Occipital lobe (tissue), 2 donors: ENCODE measurements around the gene CCSER1. TPM values are rescaled to one million over a fixed set of nuclear protein-coding genes. Genes with fewer than 3 reads are reported as not detected.
"Not testable (repeated sequence)": the region's sequence is repeated elsewhere in the genome, so short reads cannot be mapped to it uniquely, and the experiment has no call there.

Experiments used
- DNase-seq: peaks from one replicate; lab custom pipeline; 2025; lab: John Stamatoyannopoulos, UW
- total RNA-seq: library from RNA; depleted of rRNA; stranded (reverse); fragments of >200 nt; gene quantifications from one replicate; pipeline ENCODE4 v1.2.3, GENCODE V29; 2014

CCSER1 gene
- total RNA-seq, 1 donor from 2014 or later = 246 TPM

DNA sequence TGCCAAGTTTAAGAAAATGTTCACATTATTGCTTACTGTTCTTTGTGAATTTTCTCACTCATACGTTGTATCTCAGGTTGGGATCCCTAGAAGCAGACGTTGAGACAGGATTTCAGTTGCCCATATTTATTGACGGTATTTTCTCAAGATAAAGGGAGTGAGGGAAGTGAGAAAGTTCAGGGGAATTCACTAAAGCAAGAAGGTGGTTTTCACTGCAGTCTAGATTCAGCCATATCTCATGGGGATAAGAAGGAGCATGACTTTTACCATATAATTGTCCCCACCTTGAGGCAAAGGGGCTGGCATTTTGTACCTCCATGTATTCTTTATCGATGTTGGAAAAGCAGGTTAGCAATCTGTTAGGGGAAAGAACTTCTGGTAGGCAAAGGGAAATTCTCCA lies 543.0 kb downstream of the CCSER1 start:
- no peak for DNase-seq

DNA sequence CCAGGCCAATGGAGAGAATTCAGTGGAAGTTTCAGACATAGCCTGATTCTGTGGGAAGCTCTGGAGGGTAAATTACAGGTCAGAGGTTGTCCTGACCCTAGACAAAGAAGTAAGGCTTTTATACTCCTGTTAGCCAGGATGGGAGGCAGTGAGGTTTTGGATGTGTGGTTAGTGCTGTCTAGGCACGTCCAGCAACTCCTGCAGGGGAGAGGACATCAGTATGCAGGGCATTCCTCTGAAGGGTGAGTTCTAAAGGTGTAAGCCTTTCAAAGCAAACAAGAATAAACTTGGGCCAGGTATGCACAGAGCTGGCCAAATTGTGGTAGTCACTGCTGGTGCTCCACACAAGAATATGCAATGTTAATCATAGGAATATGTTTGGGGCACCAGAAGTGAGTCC lies 562.5 kb downstream of the CCSER1 start:
- DNase-seq = no peak

DNA sequence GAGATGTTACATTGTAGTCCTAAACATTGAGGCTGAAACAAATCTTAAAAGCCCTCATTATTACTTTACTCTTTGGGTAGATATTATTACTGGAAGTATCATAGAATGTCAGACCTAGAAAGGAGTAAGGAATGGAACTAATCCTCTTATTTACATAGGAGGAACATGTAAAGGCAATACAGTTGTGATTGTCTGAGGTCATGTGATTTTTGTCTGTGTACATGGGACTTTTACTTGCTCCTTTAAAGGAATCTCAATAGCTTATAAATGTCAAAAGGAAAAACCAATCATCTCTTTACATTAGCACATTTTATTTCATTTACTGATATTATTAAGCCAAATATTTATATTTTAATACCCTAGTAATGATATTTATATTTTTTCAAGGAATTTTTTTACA lies 568.2 kb downstream of the CCSER1 start:
- DNase-seq = no peak

DNA sequence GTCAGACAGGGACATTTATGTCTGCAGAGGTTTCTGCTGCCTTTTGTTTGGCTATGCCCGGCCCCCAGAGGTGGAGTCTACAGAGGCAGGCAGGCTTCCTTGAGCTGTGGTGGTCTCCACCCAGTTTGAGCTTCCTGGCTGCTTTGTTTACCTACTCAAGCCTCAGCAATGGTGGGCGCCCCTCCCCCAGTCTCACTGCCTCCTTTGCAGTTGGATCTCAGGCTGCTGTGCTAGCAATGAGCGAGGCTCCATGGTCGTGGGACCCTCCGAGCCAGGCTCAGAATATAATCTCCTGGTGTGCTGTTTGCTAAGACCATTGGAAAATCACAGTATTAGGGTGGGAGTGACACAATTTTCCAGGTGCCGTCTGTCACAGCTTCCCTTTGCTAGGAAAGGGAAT lies 578.3 kb downstream of the CCSER1 start:
- not testable (repeated sequence) for DNase-seq

DNA sequence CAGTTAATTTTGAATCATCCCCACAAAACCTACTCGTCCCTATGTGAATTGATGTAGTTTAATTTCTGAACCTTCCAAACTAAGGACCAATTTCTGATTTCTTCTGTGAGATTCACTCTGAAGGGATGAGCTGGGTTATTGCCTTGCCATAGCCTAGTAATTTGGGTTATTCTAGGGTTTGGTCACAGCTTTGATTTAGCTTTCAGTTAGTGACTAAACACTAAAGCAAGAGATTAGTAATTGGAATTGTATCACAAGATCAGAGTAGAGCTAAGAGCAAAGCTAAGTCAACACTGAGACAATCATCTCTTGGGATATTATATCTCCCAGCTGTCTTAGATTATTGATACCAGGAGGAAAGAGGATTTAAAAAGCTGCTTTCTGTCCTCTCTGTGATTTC lies 588.0 kb downstream of the CCSER1 start:
- no peak for DNase-seq

DNA sequence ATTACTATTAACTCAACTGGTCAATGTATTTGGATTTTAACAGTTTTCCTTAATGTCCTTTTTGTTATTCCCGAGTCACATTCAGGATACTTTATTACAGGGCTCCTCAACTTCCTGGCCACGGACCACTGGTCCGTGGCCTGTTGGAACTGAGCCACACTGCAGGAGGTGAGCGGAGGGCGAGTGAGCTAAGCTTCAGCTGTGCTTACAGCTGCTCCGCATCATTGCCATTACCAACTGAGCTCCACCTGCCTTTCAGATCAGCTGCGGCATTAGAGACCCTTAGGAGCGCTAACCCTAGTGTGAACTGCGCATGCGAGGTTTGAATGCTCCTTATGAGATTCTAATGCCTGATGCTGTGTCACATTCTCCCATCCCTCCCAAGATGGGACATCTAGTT lies 591.7 kb downstream of the CCSER1 start:
- DNase-seq = no peak

DNA sequence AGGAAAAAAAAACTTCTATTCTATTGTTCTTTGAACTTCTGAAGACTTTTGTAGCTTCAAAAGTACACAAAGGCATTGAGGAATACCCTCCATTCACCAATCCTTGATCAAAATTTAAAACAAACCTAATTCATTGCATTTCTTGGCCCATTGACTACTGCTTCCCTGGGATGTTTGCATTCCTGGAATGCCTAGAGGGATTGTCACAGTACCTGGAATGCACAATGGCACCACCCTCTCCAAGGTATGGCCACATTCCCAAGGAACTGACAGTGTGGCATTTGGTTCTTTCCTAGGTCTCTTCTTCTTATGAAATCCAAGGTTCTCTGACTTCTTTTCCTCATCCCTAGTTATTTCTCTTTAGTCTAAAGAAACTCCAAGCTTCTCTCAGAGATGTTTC lies 600.7 kb downstream of the CCSER1 start:
- DNase-seq = no peak

DNA sequence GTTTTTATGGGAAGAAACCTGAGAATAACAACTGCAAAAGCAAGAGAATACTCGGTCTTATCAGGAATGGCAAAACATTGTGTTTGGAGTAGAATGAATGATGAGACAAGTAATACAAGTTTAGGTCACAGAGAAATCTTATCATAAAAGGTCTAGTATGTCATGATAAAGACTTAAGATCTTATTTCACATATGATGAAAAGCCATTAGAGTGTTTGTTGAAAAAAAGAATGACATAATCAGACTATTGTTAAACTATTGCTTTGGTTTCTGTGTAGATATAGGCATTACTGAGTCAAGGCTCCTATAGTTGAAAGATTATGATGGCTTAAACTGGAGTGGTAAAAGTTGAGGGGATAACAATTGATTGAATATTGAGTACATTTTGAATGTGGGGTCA lies 603.6 kb downstream of the CCSER1 start:
- no peak for DNase-seq

DNA sequence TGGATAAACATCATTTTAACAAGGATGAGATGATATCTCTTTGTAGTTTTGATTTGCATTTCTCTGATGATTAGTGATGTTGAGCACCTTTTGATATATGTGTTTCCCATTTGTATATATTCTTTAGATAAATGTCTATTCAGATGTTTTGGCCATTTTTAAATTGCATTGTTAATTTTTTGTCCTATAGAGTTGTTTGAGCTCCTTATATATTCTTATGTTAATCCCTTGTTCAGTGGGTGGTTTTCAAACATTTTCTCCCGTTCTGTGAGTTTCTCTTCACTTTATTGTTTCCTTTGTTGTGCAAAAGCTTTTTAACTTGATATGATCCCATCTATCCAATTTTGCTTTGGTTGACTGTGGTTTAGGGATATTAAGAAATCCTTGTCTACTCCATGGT lies 606.0 kb downstream of the CCSER1 start:
- no peak for DNase-seq

DNA sequence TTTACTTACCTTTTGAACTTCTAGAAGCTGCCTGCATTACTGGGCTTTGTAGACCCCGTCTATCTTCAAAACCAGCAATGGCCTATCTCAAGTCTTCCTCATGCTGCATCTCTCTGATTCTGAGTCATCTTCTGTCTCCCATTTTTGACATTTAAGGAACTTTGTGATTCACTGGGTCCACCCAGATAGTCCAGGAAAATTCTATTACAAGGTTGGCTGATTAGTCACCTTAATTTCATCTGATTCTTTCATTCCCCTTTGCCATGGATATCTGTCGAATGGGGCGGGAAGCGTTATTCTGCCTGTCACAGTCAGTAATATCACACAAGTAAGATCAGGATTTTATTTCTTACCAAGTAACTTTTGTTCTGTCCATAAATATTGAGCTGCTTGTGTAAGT lies 618.0 kb downstream of the CCSER1 start:
- DNase-seq = no peak

DNA sequence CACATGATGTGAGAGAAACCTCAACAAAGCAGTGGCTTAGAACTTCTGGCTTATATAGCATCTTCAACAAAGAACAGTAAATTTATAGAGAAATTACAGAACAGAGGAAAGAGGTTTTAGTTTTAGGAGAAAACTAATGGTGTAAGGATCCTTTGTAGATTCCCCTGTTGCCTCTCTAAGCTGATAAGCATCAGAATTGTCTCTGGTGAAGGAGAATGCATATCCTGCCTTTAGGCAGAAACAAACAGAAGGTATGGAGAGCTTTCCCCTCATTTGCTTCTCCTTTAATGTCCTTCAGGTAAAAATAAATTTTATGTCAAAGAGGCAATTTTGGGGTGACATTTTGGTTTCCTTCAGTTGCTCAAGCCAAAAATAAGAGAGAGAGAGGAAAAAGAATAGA lies 625.9 kb downstream of the CCSER1 start:
- DNase-seq = no peak

DNA sequence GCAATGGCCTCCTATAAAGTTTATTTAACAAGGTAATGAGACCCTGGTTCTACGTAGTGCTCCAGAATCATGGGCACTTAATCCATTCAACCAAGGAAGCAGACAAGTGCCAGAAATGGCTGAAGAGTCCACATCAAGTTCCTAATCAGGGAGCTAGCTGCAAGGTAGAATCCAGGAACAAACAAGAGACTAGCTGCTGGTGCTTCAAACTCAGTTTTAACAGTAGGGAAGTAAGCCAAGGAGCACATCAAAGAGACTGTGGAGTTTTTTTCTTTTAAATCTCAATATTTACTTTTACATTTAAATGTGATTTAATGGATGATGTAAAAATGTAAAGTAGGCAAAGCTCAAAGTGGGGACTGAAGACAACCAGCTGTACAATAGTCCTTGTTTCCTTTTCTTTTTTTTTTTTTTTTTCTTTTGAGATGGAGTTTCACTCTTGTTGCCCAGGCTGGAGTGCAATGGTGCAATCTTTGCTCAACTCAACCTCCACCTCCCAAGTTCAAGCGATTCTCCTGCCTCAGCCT lies 630.4 kb downstream of the CCSER1 start:
- no peak for DNase-seq

DNA sequence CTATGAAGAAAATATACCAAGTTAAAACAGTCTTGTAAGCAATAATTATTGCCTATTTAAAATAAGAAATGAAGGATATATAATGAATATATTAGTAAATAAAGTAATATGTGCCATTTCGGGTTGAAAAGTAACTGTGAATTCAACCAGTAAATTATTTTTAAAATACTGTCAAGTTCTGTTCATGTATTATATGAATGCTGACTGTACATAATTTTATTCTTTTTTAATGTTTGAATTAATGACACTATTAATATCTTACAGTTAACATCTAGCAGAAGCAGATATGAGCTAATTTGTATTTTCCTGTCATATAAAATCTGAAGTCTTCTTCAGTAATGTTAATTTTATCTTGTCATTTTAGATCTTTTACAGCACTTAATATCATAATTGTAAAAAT lies 632.9 kb downstream of the CCSER1 start:
- no peak for DNase-seq

DNA sequence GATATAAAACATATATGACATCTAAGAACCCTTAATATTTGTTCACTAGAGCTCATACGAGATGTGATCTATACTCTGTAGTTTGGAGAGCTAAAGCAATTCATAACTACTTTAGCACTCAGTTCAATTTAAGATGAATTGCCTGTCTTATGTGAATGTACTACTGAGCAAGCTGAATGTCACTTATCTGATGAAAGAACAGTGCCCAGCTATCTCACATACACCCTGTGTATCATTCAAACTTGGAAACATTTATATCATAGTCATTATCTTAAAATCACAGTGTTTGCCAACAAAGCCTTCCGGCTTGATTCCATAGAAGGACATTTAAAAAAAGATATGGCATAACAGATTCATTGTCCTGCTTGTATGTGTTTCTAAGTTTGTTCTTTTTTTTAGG lies 639.6 kb downstream of the CCSER1 start:
- DNase-seq = no peak

DNA sequence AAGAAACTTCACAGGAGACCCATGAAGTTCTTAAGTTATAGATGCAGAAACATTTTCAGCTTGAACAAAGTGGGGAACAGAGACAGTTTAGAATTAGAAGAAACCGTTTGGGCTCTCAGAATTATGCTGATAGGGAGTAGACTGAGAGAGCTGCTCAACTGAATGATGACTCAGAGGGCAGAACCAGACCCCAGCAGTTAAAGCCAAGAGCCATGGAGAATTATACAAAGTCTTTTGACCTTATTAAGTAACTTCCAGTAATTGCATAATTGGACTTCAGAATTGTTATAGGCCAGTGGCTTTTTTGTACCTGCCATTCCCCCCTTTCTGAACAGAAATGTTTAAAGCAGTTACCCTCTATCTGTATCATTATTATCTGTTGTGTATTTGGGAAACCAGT lies 642.1 kb downstream of the CCSER1 start:
- no peak for DNase-seq

DNA sequence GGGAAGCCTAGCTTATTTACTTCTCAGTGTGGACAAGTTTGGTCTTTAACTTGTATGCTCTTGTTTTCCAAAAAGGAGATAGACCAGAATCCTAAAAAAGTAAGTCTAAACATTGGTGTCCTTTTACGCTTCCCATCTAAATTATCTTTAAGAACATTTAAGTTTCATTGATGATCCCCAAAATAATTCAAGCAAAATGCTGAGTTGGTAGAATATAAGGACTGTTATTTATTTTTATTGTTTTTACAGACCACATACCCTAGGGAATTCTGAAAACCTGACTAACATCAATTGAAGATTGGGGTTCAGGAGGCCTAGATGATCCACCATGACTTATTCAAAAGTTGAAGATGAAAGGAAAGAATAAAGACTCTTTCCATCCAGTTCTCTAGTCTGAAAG lies 653.0 kb downstream of the CCSER1 start:
- DNase-seq = no peak

DNA sequence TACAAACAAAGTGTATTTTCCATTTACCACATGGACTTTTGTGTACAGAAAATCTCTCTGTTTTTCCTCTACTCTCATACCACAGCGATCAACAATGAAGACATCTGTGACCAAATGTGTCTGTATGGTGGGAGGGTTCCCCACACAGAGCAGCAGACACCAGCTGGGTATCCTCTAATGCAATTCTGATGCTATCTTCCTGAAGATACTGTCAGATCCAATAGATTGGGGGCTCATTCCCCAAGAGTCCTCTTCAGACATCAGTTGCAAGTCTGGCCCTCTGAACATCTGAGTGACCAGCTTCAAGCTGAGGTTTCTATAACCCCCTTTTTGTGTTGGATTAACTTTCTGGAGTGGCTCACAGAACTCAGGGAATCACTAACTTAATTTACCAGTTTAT lies 659.4 kb downstream of the CCSER1 start:
- no peak for DNase-seq

DNA sequence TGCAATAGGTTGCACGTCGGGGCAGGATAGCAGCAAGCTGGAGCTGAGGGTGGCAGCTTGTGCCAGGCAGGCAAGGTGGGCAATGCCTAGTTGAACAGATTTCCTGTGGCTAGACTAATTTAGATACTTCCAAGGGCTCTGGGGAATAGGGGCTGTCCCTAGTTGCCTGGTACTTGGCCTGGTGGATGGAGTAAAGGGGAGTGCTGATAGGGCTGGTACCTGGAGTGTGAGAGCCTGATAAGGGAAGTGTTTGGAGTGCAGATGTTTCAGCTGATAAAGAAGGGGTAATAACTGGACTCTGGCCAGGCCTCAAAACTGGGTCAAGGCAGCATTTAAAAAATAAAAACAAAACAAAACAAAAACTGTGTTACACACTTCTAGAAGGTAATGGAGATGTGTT lies 665.5 kb downstream of the CCSER1 start:
- DNase-seq = no peak

DNA sequence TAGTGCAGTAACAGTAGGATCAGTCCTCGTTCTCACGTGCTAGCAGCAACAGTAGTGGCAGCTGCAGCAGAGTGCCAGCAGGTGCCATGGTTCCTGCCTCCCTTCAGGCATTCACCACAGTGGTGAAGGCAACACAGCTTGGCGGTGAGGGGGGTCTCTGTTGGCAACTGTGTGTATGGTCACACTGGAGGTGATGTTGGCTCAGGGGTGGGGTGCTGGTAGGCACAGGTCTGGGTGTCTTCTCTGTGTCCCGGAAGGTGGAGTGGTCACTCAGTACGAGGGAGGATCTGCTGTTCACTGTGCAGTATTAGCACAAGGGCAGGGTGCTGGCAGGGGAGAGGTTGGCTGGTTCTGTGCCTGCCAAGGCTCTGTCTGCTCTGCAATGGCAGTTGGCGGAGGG lies 671.8 kb downstream of the CCSER1 start:
- DNase-seq = no peak

DNA sequence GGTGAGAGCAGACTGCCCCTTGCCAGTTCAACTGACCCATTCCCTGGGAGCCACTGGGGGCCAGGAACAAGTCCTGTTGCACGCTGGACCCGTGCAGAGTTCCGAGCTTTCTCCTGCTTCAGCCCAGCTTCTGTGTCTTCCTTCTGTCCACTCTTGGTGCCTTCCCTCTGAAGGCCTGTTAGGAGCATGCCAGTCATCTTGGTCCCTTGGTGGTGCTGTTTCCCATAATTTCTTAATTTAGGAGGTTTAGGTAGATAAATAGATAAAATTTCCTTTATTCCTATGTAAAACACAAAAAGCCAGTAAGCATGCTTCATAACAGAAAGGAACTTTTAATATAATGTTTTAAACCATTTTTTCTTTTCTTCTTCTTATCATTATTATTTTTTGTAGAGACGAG lies 672.7 kb downstream of the CCSER1 start:
- DNase-seq = no peak

DNA sequence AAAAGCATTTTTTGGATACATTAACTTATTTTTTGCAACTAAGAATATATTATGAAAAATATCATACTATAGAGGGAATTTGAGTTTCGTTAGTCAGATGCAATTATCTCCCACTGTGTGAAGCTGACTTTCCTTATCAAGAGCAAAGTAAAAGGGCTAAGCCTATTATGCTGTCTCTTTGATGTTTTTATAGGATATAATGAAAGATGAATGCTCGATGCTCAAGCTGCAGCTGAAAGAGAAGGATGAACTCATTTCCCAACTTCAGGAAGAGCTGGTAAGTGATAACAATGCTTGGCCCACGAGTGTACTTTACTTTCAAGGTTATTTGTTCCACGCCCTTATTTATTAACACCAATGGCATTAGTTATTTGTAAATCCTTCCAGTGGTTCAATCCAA lies 688.4 kb downstream of the CCSER1 start:
- DNase-seq = no peak

DNA sequence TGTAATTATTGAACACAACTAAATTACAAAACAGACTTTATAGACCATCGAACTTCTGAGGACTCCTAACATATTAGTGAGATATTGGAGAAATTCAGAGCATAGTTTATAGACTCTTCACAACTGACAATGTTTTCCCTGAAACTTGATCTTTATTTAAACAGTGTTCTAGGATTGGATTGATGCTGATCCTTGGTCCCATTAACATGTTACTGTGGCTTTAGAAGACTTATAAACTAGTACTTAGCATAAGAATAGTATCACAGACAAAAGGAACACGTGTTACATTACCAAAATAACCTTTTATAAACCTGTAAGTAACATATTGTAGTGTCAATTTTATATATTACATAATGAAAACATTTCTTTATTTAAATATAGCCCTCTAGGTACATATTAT lies 689.6 kb downstream of the CCSER1 start:
- no peak for DNase-seq

DNA sequence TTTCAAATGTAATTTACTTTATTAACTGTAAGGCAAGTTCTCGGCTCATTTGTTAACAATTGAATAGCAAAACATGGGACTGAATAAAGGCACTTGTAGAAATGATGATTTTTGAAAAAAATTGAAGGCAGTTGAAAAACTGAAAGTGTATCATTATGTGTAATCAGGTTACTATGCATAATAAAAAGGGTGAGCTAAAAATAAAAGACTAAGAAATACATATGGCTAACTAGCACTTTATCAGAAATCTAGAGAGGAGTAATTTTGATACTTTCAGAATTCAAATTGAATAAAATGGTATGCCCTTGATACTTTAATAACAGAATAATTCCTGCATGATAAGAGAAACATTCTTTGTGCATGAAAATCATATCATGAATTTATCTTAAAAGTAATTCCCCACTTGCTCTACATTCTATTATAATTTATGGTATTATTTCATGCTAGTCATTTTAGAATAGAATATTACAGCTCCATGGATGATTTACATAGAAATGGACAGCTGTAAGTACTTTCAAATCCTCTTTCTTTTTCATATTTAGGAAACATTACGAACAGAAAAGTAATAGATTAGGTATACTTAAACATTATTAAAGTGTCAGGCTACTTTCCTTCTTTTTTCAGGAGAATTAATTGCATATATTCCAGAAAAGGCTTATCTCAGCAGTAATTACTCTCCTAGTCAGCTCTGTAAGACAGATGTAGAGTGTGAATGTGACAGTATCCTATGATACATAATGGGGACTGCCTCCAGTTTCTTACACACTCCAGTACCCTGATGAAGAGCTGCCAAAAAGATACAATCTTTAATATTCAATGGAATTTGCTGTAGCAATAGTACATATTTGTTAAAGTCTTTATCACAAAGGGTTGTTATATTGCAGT lies 697.3 kb downstream of the CCSER1 start:
- no peak for DNase-seq

DNA sequence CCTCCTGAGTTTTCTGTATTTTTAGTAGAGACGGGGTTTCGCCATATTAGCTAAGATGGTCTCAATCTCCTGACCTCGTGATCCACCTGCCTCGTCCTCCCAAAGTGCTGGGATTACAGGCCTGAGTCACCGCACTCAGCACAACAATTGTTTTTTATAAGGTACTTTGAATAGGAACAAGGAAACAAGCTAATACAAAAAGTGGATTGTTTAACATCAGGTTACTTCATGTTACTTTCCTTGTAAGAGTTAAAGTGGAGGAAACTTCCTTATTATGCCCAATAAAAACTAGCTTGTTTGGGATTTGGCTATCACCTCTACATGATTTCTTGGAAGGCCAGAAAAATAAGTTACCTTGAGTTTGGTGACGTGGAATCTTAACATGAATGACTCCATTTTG lies 698.7 kb downstream of the CCSER1 start:
- DNase-seq = no peak
